ENCODE measurements around the gene NUP133.

DNA sequence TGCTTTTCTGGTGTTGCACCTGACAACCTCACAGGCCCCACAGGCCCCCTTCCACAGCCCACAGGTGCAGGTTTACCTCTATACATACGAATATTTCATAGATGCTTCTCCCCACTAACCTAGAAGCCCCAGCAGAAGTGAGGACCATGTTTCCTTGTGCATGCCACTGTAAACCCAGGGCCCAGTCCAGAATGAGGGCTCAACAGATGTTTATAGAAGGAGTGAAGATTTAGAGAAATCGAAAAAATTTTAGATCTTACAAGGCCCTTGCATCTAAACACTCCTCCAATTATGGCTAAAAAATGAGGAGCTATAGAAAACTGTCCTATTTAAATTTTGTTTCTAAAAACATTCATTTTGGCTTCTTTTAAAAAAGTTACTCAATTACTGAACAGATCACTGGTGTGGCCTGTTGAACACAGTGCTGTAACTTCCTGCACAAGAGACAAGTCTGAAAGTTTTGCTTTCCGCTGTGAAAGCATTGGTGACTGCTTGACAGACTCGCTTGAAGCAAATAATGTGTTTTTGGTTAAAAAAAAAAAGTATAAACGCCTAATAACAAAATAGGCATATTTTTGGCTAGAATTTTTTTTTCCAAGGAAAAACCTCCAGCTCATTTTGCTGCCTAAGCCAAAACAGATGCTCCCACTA lies 49.2 kb upstream of the NUP133 start:
- no peak for TF ChIP-seq ZNF423 (tag by site-specific recombination; IDR thresholded peaks at IDR 0.05)
- TF ChIP-seq ZNF112 (tag by site-specific recombination; IDR thresholded peaks at IDR 0.05) = no peak
- no peak for TF ChIP-seq ZFP41 (tag by site-specific recombination; IDR thresholded peaks at IDR 0.05; ENCODE audit: borderline replicate concordance)
- no peak for TF ChIP-seq ZNF23 (tag by site-specific recombination; IDR thresholded peaks at IDR 0.05; ENCODE audit: borderline replicate concordance)
- TF ChIP-seq, protein P1, sequence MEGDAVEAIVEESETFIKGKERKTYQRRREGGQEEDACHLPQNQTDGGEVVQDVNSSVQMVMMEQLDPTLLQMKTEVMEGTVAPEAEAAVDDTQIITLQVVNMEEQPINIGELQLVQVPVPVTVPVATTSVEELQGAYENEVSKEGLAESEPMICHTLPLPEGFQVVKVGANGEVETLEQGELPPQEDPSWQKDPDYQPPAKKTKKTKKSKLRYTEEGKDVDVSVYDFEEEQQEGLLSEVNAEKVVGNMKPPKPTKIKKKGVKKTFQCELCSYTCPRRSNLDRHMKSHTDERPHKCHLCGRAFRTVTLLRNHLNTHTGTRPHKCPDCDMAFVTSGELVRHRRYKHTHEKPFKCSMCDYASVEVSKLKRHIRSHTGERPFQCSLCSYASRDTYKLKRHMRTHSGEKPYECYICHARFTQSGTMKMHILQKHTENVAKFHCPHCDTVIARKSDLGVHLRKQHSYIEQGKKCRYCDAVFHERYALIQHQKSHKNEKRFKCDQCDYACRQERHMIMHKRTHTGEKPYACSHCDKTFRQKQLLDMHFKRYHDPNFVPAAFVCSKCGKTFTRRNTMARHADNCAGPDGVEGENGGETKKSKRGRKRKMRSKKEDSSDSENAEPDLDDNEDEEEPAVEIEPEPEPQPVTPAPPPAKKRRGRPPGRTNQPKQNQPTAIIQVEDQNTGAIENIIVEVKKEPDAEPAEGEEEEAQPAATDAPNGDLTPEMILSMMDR (tag by site-specific recombination; IDR thresholded peaks at IDR 0.05) = no peak
- TF ChIP-seq, protein P2, sequence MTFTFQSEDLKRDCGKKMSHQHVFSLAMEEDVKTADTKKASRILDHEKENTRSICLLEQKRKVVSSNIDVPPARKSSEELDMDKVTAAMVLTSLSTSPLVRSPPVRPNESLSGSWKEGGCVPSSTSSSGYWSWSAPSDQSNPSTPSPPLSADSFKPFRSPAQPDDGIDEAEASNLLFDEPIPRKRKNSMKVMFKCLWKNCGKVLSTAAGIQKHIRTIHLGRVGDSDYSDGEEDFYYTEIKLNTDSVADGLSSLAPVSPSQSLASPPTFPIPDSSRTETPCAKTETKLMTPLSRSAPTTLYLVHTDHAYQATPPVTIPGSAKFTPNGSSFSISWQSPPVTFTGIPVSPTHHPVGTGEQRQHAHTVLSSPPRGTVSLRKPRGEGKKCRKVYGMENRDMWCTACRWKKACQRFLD (tag by site-specific recombination; IDR thresholded peaks at IDR 0.05) = no peak
- TF ChIP-seq KLF8 (tag by site-specific recombination; IDR thresholded peaks at IDR 0.05) = no peak
- TF ChIP-seq, protein P3, sequence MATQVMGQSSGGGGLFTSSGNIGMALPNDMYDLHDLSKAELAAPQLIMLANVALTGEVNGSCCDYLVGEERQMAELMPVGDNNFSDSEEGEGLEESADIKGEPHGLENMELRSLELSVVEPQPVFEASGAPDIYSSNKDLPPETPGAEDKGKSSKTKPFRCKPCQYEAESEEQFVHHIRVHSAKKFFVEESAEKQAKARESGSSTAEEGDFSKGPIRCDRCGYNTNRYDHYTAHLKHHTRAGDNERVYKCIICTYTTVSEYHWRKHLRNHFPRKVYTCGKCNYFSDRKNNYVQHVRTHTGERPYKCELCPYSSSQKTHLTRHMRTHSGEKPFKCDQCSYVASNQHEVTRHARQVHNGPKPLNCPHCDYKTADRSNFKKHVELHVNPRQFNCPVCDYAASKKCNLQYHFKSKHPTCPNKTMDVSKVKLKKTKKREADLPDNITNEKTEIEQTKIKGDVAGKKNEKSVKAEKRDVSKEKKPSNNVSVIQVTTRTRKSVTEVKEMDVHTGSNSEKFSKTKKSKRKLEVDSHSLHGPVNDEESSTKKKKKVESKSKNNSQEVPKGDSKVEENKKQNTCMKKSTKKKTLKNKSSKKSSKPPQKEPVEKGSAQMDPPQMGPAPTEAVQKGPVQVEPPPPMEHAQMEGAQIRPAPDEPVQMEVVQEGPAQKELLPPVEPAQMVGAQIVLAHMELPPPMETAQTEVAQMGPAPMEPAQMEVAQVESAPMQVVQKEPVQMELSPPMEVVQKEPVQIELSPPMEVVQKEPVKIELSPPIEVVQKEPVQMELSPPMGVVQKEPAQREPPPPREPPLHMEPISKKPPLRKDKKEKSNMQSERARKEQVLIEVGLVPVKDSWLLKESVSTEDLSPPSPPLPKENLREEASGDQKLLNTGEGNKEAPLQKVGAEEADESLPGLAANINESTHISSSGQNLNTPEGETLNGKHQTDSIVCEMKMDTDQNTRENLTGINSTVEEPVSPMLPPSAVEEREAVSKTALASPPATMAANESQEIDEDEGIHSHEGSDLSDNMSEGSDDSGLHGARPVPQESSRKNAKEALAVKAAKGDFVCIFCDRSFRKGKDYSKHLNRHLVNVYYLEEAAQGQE (tag by site-specific recombination; IDR thresholded peaks at IDR 0.05) = no peak
- no peak for TF ChIP-seq YY1 (tag by site-specific recombination; IDR thresholded peaks at IDR 0.05)
